Activated T-cell treated with anti-CD3 and anti-CD28 coated beads, Interleukin-2, amount 50 U/mL, for 48 hours (primary cell): ENCODE data around the gene CCBE1.
"Not testable (repeated sequence)": the region's sequence is repeated elsewhere in the genome, so short reads cannot be mapped to it uniquely, and the experiment has no call there.

Experiments
- DNase-seq, 2 experiments: peaks; one replicate each; pipeline ENCODE4 v3.0.0-alpha.2; 2020

Gene CCBE1

DNA sequence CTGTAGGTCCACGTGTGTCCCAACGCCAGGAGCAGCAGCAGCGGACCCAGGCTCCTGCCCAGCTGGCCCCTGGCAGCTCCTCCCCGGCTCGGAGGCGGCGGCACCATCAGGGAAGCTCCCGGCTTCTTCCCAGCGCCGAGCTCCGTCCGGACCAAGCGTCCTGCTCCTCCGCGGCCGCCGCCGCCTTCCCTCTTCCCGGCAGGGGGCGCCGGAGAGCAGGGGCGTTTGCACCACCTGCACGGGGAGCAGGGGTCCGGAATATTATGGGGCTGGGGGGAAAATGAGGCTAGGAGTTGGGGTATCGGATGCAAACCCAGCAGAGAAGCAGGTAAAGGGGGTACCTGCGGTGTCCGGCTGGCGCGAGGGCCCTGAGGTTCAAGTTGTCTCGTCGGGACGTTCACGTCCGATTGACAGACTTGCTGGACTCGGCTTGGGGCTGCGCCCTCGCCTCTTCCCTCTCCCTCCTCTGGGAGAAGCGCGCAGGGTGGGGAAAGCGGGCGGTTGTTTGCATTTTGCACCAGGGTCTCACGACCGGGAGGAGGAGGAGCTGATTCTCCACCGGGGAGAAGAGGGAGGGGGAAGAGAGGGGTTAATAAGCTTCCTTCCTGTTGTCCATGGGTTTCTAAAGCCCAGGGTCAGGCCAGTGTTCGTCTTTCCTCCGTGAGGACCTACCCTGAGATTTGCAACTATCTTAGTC, at the start of gene CCBE1:
CCBE1 (minus strand) TSS at position 188 of the 697 bp plus-strand sequence.
- DNase-seq: peak; percentile 72 to 74

DNA sequence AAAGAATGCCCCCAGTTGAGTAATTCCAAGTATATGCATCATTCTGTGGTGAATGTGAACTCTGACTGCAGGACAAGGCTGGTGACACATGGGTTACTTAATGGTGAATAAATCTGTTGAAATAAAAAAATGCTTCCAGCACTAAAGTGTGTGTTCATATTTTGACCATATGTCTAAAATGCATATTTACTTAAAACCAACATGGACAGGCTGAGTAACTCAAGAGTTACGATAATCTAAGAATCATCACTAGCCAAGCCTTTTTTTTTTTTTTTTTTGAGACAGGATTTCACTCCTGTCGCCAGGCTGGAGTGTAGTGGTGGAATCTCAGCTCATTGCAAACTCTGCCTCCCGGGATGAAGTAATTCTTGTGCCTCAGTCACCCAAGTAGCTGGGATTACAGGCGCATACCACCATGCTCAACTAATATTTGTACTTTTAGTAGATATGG, 47.1 kb upstream of the CCBE1 start:
- no peak for DNase-seq

DNA sequence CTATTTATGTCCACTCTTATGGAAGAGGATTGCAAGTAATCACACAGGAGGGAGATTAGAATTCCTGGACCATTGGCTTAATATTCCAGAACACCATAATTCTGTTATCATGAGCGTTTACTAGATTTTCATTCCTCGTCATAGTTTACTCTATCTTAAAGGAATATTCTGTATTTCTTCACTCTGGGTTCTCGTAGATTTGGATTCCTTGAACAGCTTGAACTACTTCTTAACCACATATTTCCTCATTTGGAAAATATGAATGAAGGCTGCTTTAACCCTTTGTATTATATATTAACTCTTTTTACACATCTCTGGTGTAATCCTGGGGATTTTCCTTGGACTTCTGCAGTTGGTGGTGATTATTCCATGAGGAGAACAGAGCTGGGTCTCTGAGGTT, 46.3 kb upstream of the CCBE1 start:
- no peak for DNase-seq

DNA sequence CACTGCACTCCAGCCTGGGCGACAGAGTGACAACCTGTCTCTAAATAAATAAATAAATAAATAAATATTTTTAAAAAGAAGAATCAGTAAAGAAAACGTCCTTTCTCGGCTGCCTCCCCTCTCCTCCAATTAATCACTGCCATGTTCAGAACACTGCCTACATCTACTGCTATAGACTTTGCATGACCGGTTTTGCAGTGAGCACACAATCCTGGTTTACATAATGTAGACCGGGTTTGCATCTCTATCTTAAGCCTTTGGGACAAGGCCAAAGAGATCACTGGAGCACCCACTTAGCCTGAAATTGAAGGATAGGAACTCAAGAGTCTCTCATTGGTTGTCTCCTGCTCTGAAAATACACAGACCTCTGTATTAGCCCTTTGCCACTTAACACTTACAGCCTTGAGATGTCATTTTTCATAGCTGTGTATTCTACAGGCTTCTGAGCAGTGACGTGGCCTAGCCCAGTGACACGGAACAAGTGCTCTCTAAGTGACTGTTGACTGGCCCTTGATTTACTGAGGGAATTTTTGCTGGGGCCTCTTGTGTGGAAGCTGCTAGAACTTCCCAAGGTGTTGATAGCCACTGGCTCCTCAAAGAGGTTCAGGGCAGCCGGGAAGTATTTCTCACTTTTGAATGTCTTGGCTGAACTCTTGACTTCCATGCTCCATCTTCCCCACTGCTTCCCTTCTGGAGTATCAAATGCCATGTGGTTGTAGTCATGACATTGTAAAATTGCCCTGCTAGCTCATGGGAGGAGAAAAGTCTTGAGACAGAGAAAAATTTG, 45.3 kb upstream of the CCBE1 start:
- DNase-seq: no peak

DNA sequence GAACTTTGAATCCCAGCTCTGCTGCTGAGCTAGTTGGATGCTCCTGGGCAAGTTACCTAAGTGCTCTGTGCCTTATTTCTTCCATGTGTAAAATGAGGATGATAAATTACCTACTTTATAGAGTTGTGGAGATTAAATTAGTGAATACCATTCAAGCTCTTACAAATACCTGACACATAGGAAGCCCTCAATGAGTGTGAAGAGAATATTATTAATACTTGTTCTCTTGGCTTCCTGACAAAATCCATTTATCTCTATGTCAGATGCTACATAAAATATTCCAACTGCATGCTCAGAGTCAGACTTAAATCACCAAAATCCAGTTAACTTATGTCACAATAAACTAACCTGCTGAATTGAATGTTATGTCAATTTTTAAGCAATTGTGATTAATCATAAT, 42.9 kb upstream of the CCBE1 start:
- DNase-seq: no peak

DNA sequence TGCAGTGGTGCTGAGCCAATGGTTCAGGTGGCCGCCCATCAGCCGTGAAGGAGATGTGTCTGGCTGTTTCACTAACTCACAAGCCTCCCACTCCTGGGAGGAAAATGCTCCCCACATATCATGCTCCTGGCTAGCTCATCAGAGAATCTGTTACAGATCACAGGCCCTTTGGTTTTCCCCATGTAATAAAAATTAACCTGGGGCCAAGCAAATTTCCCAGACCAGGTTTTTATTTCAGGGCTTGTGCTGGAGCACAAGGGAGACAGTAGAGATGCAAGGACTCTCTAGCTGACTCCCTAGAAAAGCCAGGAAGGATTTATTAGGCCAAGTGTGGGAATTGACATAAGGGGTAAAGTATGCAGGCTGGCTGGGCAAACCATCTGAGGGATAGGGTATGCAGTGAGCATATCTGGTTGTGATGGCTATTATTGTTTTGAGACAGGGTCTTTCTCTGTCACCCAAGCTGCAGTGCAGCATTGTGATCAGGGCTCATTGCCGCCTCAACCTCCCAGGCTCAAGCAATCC, 40.6 kb upstream of the CCBE1 start:
- DNase-seq: no peak

DNA sequence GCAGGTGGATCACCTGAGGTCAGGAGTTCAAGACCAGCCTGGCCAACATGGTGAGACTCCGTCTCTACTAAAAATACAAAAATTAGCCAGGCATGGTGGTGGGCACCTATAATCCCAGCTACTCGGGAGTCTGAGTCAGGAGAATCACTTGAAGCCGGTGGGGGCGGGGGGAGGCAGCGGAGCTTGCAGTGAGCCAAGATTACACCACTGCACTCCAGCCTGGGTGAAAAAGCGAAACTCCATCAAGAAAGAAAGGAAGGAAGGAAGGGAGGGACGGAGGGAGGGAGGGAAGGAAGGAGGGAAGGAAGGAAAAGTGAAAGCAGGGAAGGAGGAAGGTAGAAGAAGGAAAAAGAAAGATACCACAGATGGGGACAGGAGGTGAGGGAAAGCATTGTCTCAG, 40.1 kb upstream of the CCBE1 start:
- DNase-seq: not testable (repeated sequence)

DNA sequence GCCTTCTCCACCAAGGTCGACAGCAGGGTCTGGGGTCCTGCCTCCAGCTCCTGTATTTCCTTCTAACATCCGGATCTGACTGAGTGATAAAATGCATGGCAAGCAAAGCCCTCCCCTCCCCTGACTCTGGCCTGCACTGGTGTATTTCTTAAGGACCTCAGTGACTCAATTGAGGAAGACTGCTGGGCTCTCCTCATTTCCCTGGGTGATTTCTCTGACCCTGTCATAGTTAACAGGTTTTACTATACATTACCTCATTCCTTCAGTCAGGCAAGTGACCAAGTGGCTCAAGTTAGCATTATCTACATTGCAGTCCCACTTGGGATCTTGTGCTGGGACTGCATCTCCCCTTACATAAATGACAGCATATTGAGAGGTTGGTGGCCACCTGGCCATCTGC, 38.8 kb upstream of the CCBE1 start:
- DNase-seq: no peak

DNA sequence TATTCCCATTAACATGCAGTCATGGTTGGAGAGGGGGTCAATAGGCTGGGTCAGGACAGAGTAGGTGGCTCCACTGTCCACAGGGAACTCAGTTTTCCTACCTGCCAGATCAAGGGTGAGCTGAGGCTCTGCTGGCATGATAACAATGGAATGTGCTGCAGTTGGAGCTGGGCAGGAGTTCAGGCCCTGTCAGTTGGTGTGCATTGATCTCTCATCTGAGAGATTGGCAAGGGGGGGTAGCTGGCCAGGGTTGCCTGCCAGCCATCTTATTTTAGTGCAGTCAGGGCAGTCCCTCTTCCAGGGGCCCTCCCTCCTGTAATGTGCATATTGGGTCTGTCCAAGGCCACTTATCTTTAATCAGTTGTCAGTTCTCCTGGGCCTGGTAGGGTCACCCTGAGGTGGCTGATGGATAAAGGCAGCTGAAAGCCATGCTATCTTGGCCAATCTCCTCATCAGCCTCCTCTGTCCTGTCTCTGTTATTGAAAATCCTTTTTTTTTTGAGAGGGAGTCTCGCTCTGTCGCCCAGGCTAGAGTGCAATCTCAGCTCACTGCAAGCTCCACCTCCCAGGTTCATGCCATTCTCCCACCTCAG, 38.1 kb upstream of the CCBE1 start:
- DNase-seq: no peak

DNA sequence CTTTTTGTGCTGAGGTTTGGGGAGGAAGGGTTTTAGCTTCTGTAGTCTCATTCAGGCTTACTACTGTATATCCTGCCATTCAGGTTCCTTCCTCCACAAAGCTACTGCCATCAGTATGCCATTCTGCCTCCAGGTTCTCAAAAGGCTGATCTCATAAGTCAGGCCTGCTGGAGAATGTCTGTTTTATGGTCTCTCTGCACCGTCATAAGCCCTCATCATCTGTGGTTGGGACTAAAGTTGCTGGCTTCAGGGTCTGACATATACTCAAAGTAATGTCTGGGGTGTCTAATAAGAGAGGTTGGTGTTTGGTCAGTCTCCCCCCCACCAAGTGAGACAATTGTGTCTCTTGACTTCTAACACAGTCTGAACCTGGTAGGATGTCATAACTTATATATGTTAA, 36.2 kb upstream of the CCBE1 start:
- no peak for DNase-seq

DNA sequence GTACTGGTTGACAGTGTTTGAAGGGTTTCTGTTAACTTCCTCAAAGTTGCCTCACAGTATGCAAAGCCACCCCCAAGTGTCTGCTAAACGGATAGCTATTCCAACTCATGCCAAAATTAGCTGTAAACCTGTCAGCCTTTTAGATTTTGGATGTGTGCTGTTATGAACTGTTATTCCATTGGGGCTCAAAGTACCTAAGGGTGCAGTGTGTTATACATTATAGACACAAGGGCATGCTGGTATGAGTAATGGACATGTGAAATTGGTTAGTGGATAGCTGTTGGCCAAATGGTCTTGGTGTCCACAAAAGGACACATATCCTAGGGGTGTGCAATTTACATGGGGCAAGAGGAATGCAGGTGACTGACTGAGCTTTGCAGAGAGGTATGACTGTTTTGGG, 33.7 kb upstream of the CCBE1 start:
- no peak for DNase-seq

DNA sequence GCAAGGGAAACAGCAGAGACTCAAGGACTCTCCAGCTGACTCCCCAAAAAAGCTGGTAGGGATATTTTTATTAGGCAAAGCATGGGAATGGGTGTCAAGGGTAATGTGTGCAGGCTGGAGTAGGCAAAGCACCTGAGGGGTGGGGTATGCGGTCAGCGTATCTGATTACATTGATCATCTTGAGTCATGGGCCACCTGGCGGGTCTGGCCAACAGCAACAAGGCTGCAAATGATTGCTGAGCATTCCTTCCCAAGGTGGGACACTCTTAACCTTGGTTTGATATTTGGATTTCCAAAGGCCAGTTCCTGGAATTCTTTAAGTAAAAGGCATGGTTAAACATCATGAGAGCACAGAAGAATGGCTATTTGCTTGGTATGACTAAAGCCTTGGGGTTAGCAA, 32.6 kb upstream of the CCBE1 start:
- no peak for DNase-seq

DNA sequence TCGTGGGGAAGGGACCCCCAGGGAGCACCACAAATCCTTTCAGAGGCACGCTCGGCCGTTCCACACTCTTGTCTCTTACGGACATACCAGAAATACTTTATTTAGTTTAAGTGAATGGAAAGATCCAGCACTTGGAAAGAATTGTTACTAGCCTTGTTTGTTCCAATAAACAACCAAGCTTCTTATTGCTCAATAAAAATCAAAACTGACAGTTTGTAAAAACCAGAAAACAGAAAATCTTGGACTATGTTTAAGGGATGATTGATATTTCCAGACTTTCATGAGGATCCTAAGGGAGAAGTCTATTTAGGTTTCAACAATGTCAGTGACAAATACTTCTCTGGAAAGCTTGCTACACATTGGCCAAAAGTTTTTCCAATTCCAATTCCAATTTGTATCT, 31.6 kb upstream of the CCBE1 start:
- DNase-seq: no peak

DNA sequence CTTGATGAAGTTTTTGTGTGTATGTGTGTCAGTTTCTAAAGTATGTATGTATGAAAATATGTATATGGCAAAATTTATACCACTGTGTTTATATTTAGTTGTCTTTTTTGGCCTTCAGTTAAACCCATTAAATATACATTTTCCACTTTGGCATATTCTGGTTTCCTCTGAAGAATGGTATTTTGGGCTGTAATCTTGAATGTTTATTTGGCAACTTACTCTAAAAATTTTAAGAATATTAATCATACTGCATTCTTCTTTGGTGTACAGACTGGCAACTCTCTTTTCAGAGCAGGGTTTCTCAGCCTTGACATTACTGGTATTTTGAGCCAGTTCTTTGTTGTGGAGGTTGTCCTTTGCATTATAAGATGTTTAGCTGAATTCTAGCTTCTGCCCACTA, 27.9 kb upstream of the CCBE1 start:
- no peak for DNase-seq

DNA sequence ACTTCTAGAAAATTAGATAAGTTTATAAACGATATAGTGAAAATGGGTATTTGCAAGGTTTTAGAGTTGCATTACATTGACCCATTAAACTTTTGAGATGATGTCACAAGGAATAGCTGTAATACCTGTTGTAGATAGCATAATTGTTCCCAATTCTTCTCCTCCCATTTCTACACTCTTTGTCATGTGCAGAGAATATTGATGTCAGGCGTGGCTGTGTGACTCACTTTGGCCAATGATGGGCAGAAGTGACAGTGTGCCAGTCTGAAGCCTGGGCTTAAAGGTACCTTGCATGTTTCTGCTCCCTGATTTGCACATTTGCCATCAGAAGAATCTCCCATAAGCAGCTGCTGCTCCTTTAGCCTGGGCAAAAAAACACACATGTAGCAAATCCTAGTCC, 26.9 kb upstream of the CCBE1 start:
- no peak for DNase-seq

DNA sequence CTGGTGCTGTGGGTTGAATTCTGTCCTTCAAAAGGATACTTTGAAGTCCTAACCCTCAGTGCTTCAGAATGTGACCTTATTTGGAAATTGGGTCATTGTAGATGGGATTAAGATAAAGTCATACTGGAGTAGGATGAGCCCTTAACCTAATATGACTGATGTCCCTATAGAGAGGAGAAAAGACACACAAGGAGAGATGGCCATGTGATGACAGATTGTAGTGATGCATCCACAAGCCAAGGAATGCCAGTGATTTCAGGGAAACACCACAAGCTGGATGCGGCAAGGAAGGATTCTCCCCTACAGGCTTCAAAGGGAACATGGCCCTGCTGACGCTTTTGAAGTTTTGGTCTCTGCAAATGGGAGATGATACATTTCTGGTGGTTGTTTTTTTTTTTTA, 24.7 kb upstream of the CCBE1 start:
- no peak for DNase-seq

DNA sequence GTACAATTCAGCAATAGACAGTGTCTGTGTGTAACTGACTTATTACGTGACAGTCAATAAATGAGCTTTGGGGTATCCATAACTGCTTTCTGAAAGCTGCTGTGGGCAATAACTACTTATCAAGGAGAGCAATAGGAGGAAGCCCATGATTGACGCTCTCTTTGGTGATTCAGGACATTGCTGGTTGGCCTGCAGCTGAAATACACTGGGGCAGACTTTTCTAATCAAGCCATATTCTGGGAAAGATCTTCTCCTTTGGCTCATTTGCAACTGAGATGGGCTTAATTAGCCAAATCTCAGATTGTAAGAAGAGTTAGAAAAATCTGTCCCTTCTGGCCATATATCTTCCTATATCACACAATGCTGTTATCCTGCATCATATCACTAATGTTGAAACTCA, 24.0 kb upstream of the CCBE1 start:
- no peak for DNase-seq

DNA sequence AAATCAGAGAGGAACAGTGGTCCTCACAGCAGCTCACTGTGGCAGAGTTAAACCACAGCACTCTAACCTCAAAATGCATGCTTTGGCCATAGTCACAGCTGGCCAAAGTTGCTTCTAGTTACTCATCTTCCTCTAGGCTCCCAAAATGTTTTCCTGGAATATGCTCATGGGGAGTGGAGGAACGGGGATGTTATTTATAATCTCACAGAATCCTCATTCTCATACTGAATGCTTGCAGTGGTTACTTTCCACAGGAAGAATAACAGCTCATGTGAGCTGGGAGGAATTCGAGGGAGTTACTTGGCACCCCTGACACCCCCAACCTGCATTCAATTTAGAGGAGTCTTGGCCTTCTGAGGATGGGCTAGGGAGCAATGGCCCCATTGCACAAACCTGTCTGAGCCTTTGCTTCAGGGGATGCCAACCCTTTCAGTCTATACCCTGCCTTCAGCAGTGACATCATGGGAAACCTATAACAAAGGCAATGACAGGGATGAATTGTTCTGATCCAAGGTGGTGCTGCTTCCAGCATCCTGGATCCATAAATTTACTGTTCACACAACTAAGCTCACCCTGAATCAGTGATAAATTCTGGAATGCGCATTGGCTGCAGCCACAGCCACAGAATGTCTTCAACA, 22.4 kb upstream of the CCBE1 start:
- DNase-seq: no peak

DNA sequence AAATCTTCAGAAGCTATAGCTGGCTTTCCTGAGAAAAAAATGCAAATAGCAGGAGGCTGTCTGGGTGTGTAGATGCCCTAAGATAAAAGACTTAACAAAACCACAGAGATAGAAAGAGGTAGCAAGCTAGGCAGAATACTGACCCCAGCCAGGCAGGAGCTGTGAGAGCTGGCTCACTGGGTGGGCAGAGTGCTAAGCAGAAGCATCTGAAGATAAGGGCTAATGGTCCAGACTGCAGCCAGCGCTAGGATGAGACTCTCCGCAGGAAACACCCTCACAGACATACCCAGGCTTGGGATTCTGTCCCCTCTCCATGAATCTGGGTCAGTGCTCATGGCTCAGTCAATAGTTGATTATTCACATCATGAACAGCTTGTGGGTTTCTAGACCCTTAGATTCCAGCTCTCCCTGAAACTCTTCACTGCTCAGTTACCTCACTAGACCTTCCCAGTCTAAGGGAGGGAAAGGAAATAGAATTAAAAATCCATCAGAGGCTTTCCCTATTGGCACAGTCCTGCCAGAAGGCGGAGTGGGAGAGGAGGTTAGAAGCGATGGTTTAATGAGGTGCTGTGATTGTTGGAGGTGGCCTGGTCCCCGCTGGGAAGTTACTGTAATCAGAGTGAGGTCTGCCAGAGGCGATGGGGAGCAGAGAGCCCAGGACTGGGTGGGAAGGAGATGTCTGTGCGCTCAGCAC, 21.4 kb upstream of the CCBE1 start:
- no peak for DNase-seq

DNA sequence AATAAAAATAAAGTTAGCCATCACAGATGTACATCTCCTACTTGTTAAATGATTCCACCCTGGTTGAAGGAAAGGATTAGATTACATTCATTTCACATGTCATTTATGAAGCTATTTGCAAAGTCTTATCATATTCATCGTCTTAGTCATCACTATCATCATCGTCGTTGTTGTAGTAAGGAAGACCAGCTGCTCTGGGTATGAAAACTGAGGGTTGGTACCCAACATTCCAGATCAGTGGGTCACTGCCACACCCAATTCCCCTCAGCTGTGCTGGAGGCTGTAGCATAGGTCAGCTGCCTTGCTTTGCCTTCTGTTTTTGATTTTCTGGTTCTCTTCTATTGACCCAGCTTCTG, 20.9 kb upstream of the CCBE1 start:
- no peak for DNase-seq

DNA sequence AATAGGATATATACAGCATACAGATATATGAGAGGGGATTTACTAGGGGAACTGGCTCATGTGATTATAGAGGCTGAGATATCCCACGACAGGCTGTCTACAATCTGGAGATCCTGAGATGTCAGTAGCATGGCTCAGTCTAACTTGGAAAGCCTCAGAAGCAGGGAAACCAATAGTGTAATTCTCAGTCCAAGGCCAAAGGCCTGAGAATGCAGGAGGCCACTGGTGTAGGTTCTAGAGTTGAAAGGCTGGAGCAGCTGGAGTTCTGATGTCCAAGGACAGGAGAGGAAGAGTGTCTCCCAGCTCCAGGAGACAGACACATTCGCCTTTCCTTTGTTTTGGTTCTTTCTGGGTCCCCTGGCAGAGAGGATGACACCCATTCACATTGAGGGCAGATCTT, 20.1 kb upstream of the CCBE1 start:
- no peak for DNase-seq

DNA sequence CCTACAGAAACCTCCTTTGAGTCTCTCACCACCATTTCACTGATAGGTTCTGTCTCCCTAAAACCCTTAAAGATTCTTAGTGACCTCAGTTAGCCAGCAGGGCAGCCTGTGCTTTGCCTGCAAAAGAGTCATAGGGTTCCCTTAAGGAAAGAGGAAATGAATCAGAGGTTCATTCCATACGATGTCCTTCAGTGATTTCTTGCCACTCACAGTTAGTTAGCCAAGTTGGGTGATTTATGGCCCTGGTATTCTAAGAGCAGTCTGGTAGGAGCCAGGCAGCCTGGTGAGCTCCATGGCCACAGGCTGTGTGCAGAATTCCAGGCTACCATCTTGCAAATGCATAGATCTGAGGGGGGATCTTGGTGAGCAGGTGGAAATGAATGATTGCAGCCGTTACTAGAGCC, 18.7 kb upstream of the CCBE1 start:
- no peak for DNase-seq

DNA sequence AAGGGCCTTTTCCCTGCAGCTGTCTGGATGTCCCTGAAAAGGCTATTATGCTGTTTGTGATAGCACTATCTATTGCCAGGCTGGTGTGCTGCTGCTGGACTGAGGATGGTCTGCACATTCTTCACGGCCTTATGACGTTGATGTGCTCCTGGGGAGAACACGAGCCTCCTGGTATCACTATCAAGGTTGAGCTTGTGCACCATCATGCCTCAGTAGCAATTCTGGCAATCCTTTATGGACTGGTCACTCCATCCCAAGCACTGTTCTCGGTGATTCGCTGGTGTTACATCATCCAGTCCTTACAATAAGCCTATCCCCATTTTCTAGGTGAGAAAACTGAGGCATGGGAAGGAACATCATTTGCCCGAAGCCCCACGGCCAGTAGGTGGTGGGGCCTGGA, 18.2 kb upstream of the CCBE1 start:
- no peak for DNase-seq
